GM04504 (cell line): ENCODE measurements around the gene PITPNM3.
A peak's percentile ranks its signal among the peaks of the same experiment; 100 is the strongest.

Experiments
- DNase-seq: peaks from one replicate; pipeline ENCODE4 v3.0.0-alpha.2; 2012; ENCODE audit warnings: low read depth

Gene PITPNM3

GRCh38 chr17:6526362-6527152 lies 29.8 kb downstream of the PITPNM3 start:
- DNase-seq: no peak

- DNase-seq: no peak
Observed at GRCh38 chr17:6525731-6526130, 30.6 kb downstream of the PITPNM3 start.

DNA sequence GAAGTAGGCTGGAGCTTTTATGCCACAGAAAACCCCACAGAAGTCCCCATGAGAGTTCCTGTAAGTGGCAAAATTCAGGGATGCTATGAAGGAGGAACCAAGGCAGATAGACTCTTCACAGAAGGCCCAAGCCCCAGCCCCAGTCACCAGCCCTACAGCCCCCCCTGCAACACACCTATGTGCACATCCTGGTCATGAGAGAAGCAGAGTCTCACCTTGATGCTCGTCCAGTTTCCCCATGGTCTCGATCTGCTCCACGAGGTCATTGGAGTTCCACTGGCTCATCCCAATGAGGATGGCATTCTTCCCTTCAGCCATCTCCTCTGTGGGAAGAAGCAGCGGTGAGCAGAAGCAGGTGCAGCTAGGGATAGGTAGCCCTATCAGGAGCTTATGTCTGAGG lies 31.2 kb downstream of the PITPNM3 start:
- DNase-seq: no peak

GRCh38 chr17:6524520-6524919 lies 31.8 kb downstream of the PITPNM3 start:
- no peak for DNase-seq

DNA sequence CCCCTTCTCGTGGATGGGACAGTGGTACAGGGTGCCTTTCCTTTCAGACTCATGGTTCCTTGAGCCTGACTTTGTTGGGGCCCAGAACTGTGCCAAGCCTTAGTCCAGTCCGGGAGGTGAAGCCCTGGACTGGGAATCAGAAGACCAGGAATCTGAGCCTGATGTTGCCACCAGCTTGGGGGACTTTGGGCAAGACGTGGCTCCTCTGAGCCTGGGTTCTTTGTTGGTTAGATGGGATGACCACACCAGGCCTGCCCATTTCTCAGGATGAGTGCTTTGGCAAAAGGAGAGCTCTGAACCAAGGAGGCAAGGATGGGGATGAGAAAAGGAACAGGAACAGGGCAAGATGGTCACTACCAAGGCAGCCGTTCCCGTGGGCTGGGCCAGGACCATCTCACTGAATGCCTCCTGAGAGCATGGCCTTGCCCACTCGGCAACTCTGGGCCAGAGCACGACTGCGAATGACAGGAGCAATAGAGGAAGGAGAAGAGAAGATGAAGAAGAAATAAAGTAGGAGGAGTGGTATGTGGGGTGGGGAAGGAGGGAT lies 32.5 kb downstream of the PITPNM3 start:
- no peak for DNase-seq

DNA sequence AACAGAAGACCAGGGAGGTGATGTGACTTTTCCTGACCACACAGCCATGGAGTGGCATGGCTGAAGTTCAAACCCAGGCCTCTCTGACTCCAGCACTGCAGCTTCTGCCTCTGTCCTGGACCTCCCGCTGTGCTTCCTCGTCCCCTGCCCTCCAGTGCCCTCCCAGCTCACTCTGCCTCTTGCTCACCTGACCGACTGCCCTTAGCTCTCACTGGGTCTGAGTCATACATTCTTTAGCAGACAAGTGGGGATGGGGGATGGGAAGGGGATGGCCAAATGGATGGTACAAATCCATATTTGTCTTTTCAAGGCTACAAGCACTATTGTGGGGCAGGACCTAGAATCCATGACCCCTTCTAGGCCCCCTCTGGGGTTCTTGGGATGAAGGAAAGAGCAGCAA lies 33.0 kb downstream of the PITPNM3 start:
- DNase-seq: no peak

- no peak for DNase-seq
Observed at GRCh38 chr17:6521586-6521985, 34.8 kb downstream of the PITPNM3 start.

DNA sequence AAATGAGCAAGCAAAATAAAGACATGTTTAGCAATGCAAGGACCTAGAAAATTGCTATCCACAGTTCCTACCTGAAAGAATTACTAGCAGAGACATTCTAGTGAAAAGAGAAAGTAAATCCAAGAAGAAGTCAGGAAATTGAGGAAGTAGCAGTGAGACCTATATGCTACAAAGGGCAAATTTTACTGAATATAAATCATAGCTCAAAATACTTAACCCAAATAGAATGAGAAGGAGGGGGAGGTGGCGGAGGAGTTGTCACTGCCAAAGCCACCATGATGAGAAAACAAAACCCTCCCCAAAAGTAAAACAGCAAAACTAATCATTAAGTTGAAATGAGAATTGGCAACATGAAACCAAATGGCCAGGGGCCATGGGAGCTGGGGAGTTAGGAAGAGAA lies 39.3 kb downstream of the PITPNM3 start:
- no peak for DNase-seq

DNA sequence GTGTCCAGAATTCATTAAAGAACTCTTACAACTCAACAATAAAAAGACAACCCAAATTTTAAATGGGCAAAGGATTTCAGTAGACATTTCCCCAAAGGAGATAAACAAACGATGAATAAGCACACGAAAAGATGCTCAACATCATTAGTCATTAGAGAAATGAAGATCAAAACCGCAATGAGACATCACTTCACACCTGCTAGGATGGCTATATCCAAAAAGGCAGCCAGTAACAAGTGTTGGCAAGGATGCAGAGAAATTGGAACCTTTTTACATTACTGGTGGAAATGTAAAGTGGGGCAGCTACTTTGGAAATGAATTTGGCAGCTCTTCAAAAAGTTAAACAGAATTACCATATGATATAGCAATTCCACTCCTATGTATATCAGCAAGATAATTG lies 42.0 kb downstream of the PITPNM3 start:
- no peak for DNase-seq

DNA sequence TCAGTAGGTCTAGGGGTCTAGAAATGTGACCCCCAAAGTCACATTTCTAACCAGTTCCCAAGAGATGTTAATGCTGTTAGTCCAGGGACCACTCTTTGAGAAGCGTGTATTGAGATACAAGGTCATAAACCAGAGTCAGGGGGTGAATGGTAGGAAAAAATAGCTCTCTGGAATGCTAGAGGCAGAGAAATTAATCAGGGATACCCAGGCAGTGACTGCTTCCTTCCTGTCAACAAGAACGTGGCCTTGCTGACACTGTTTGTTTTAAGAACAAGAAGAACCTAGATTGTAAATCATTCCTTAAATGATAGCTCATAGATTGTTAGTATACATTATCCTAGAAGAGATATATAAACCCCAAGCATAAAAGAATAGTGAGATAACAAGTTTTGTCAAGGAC lies 43.8 kb downstream of the PITPNM3 start:
- DNase-seq: no peak

DNA sequence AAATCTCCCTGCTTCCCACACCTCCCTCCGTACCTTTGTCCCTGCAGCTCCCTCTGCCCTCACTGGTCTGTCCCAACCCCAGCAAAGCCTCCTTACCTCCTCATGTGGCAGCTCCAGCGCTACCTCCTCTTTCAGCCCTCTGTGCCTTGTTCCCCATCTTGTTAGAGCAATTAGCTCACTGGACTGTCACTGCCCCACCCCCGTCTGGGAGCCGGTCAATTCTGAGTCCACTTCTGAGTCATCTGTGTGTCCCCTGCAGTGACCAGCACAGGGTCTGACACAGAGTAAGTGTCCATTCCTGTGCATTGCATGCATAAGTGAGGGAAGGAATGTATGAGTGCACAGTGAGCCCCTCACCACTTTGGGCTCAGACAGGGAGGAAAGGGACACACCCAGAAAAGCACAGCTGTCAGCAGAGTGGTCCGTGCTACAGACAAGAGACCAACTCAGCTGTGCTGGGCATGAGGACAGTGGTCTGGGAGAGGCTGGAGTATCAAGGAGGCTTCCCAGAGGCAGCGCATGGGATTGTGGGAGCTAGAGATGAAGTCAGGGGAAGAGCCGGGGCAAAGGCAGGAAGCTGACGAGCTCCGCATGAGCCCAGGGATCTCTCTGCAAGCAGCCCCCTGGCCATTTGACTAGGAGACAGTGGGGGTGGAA lies 45.9 kb downstream of the PITPNM3 start:
- no peak for DNase-seq

- DNase-seq: no peak
Observed at GRCh38 chr17:6509921-6510320, 46.4 kb downstream of the PITPNM3 start.

DNA sequence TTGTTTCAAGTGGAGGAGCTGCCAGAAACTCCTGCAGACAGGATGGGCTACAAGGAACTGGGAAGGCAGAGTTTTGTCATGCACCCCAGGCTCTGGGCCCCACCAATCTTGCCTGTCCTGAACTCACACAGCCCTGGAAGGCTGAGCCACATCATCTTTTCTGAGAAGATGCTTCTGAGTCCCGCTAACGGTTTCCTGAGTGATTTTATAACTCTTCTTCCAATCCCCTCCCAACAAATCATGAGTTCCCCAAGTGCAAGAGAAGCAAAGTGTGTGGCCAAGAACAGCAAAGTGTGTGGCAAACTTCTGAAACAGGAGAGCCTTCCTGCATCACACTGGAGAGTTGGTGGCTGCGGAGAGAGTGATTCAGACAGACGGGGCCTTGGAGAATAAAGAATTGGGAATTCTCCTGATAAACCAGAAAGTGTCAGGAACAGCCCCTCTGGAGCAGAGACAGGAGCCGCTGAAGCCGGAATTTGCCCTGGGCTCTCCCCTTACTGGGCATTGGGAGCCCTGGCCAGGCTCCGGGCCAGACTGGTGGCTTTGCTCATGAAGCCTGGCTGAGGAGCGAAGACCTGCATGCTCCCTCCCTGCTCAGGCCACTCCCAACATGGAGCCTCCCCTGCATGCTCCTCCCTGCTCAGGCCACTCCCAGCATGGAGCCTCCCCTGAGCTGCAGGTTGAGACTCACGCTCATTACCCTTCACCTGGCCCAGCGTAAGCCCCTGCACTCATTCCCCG lies 47.2 kb downstream of the PITPNM3 start:
- no peak for DNase-seq

DNA sequence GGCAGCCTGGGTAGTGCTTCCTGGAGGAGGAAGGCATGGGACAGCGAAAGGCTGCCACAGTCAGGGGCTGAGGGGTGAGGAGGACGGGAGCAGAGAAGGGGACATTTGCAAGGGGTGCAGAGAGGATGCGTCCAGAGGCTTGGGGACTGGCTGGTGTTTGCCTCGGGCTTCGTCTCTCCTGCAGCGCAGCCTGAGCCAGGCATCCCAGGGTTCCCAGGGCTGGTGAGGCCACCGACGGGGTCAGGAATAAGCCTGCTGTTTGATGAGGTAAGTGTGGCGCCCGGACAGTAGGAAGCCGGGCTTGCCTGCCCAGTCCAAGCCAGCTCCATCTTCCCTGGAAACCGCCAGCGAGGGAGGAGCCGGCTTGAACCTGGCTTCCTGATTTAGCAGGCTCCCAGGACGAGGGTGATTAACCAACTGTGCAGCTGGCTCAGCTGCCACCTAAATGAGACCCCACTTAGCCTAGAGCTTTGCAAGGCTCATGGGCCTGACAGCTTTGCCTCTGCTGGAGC lies 47.8 kb downstream of the PITPNM3 start:
- no peak for DNase-seq

- DNase-seq: no peak
Observed at GRCh38 chr17:6508016-6508415, 48.3 kb downstream of the PITPNM3 start.

DNA sequence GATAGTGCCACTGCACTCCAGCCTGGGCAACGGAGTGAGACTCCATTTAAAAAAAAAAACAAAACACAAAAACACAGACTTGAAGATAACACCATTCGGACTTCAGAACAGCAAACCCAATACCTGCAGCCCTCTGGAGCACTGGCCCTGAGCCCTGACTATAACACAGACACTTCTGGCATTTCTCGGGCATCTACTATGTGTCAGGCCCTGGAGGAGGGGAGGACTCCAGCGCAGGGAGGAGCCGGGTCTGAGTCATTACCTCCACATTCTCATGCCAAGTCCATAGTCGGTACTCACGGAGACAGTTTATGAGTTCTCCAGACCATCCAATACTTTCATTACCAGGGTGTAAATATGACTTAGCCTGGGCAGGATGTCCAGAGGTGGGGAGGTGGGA lies 48.8 kb downstream of the PITPNM3 start:
- DNase-seq: peak; percentile 73

DNA sequence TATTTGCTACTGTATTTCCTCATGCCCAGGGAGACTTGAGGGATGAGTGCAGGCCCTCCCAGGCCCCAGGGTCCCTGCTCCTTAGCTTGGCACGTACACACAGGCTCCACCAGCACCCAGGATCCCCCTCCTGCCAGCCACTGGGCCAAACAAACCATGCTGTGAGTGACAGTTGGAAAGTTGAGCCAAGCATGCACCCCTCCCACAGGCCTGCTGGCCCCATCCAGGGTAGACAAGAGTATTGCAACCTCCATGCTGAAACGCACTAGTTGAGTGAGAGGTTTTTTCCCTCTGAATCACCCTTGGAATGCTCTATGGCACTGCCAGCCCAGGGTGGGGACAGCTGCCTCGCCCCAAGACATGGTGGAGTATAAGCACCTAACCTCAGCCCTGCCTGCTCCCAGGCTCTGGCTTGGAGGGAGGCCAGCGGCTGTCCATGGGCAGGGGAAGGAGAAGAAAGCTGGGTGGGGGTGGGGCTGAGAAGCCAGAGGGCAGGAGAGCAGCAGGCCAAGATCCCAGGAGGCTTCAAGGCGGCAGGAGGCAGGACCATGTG lies 49.6 kb downstream of the PITPNM3 start:
- DNase-seq: no peak

DNA sequence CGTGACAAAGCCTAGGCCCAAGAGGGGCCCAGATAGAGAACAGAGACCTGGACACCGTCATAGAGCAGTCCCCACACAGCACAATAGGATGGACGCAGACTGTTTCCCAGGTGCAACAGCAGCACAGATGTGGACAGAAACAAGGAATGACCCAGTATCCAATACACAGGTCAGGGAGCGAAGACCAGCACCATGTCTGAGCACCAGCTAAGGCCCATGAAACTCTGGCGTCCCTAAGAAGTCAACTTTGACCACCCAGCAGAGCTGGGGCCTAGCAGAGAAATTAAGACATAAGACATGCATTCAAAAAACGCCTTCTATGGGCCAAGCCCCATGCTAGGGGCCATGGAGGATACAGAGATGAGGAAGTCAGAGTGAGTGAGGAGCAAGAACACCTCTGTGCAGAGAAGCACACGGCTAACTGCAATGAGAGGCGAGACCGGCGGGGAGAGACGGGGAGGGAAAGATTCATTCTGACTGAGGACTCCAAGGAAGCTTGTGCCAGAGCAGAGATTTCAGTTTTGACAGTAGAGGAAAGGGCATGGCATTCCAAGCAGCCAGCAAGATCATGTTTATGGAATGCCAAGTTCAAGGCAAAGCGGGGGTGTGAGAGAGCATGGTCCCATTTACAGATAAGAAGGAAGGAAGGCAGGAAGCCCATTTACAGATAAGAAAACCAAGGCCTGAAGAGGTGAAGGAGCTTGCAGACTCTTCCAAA lies 50.8 kb downstream of the PITPNM3 start:
- no peak for DNase-seq

- DNase-seq: no peak
Observed at GRCh38 chr17:6503641-6504195, 52.6 kb downstream of the PITPNM3 start.

GRCh38 chr17:6502871-6503509 lies 53.4 kb downstream of the PITPNM3 start:
- no peak for DNase-seq

DNA sequence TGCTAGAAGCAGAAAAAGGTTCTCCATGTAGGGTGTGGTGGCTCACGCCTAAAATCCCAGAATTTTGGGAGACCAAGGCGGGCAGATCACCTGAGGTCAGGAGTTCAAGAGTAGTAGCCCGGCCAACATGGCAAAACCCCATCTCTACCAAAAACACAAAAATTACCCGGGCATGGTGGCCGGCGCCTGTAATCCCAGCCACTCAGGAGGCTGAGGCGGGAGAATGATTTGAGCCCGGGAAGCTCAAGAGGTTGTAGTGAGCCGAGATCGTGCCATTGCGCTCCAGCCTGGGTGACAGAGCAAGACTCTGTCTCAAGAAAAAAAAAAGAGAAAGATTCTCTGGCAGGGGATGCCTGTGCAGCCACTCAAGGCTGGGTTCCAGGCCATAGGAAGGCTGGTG lies 54.2 kb downstream of the PITPNM3 start:
- no peak for DNase-seq
